GM12865 (cell line): Measurements from ENCODE around the gene ADARB2.

Experiments used
- DNase-seq: peaks from one replicate; pipeline ENCODE4 v3.0.0; 2010; ENCODE audit warnings: low read depth
- H3K4me3 ChIP-seq: 2 replicates; pipeline ENCODE4 v1.5.1; 2011; ENCODE audit warnings: mild to moderate bottlenecking, low read depth, low read length, control low read depth
- TF ChIP-seq, protein P1 (sequence below): IDR thresholded peaks from 2 replicates; pipeline ENCODE4 v1.5.1; 2011; ENCODE audit warnings: low read length, control low read depth, low read depth, inconsistent platforms; ENCODE audit not compliant: insufficient read depth; ENCODE audit errors: missing control alignments

Gene ADARB2

DNA sequence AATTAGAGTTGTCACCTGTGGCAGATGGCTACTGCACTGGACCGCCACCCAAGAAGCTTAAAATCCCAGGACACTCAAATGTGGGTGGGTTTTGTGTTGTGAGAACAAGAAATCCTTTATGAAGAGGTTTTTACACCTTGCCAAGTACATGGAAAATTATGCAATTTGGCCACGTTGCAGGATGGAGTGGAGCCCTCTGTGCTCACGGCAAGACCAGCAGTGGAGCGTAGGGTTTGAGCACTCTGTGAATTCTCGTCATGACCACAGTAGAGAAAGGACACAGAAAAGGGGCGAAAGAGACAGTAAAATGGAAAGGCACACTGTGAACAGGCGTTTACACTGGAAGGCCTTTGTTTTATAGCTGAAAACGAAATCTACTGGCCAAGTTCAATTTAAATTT is 222.6 kb downstream of the ADARB2 start:
- TF ChIP-seq, protein P1, sequence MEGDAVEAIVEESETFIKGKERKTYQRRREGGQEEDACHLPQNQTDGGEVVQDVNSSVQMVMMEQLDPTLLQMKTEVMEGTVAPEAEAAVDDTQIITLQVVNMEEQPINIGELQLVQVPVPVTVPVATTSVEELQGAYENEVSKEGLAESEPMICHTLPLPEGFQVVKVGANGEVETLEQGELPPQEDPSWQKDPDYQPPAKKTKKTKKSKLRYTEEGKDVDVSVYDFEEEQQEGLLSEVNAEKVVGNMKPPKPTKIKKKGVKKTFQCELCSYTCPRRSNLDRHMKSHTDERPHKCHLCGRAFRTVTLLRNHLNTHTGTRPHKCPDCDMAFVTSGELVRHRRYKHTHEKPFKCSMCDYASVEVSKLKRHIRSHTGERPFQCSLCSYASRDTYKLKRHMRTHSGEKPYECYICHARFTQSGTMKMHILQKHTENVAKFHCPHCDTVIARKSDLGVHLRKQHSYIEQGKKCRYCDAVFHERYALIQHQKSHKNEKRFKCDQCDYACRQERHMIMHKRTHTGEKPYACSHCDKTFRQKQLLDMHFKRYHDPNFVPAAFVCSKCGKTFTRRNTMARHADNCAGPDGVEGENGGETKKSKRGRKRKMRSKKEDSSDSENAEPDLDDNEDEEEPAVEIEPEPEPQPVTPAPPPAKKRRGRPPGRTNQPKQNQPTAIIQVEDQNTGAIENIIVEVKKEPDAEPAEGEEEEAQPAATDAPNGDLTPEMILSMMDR, result no peak
- no peak for DNase-seq

DNA sequence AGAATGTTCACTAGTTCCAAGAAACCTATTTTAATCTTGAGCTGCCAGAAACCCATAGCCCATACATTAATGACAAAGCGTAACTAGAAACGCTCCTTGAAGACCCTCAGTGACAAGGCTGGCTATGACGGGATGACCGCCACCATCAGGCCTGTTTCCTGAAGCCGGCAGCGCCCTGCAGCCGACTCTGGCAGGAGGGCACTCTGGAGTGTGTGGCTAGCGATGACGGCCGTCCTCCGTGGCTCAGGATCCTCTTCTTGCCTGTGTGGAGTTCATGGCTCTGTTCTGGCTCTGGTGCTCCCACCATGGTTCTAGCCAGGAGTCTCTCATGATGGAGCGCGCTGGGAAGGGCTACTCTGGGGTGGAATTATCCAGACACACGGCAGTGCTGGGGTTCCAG is 224.1 kb downstream of the ADARB2 start:
- TF ChIP-seq, protein P1, result no peak
- no peak overlapping the region for H3K4me3 ChIP-seq
- DNase-seq, result no peak

More for the DNA sequence above, 222.6 kb downstream of the ADARB2 start:
- no peak overlapping the region for H3K4me3 ChIP-seq

DNA sequence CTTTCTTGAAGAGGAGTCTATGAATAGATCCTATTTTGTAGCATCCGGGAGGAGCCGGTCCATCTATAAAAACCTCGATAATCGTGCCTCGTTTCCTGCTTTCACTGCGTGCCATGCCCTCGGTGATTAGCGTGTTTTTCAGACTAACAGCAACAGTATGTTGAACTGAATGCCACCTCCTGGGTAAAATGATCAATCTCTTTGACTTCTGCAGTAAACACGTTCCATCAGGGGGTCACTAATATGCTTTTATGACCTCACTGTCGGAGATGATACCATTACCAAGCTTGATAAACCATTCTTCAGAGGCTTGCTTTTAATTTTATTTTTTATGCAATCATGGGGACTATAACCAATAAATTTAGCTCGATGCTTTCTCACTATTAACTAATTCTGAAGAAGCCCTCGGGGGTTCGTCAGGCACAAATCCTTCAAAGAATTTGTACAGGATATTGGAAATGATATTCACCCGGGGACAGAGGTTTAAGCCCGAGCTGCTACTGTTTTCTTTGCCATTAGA is 228.3 kb downstream of the ADARB2 start:
- TF ChIP-seq, protein P1, result no peak
- no peak overlapping the region for H3K4me3 ChIP-seq
- no peak for DNase-seq

DNA sequence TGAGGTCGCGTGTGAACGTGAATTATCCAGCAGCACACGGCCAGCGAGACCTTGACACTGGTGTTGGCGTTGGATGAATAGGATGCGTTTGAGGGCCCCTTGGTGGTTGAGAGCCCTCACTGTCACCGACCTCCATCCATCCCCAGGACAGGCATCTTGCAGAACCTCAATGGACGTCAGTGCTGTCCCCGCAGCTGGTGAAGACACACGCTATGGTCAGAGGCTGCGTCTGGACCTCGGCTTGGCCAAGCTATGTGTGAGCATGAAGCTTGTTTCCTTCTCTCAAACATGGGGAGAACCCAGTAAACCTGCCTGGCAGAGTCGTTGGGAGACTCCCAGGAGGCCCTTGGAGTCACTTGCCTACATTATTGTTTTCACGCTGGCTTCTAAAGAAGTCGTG is 229.2 kb downstream of the ADARB2 start:
- TF ChIP-seq, protein P1, result no peak
- no peak for DNase-seq
- no peak overlapping the region for H3K4me3 ChIP-seq

DNA sequence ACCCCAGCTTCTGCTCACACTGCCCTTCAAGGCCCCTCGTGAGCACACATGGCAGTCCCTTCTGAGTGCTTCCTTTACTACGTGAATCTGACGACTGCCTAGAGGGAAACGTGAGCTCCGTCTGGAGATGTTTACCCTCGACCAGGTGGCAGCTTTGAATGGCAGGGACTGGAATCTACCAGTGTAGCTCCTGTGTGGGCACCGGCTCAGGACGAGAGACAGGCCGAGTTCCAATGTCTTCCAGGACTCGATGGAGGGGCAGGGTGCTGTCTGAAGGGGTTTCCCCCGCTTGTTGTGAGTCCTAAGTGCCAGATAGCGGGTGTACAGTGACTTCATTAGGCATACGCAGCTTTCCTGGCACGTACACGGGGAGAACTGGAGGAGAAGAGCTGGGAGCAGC is 229.9 kb downstream of the ADARB2 start:
- H3K4me3 ChIP-seq, result no peak overlapping the region
- TF ChIP-seq, protein P1, result no peak

DNA sequence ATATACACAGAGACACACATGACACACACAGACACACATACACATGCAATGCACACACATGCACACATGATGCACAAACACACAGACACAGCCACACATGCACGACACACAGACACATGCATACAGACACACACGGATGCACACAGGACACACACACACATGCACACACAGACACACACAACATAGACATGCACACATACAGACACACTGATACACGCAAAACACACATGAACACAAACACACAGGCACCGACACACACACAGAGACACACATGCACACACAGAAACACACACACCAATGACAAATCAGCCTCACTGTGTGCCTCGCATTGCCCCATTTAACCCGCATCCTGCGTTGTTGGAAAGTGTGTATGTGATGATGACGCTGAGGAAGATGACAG is 232.4 kb downstream of the ADARB2 start:
- no peak for DNase-seq
- TF ChIP-seq, protein P1, result no peak
- H3K4me3 ChIP-seq, result no peak overlapping the region

More for the DNA sequence above, 229.9 kb downstream of the ADARB2 start:
- no peak for DNase-seq

DNA sequence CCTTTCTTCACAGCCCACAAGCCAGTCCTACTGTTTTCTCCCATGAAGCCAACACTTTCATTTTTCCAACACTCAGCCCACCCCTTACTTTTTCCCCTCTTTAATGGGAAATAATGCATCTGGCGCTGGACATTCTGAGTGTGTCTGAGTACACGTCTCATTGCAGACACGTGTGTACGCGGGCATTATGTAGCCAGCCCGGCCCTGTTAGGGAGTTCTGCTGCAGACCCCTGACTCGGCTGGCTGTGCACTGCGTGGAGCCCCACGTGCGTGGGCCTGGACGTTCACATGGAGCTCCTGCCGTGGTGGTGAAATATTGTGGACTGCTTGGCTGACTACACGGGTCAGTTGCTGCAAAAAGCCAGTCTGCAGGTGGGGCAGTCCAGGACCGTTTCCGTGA is 233.0 kb downstream of the ADARB2 start:
- TF ChIP-seq, protein P1, result no peak
- H3K4me3 ChIP-seq, result no peak overlapping the region
- no peak for DNase-seq
